IPS DF 6.9 (cell line): Measurements from ENCODE around the gene MAP2K4.

ENCODE experiments used
- DNase-seq: peaks from one replicate; pipeline ENCODE4 v3.0.0-alpha.2; 2013; ENCODE audit warnings: low read depth, low spot score
- H3K27ac ChIP-seq: one replicate; pipeline ENCODE4 v1.5.1; 2013; ENCODE audit warnings: low read length, control low read depth
- H3K27me3 ChIP-seq: 2 replicates; pipeline ENCODE4 v1.6.1; 2013; ENCODE audit warnings: mild to moderate bottlenecking, low read length; ENCODE audit not compliant: control insufficient read depth, insufficient read depth
- H3K36me3 ChIP-seq: 2 replicates; pipeline ENCODE4 v1.6.1; 2013; ENCODE audit warnings: low read length; ENCODE audit not compliant: control insufficient read depth, insufficient read depth
- H3K4me1 ChIP-seq: 2 replicates; pipeline ENCODE4 v1.6.1; 2013; ENCODE audit warnings: low read length; ENCODE audit not compliant: control insufficient read depth, insufficient read depth
- H3K4me3 ChIP-seq: 2 replicates; pipeline ENCODE4 v1.5.1; 2013; ENCODE audit warnings: mild to moderate bottlenecking, low read length
- H3K9me3 ChIP-seq: 2 replicates; pipeline ENCODE4 v1.6.1; 2013; ENCODE audit warnings: low read length, inconsistent platforms; ENCODE audit not compliant: control insufficient read depth, insufficient read depth
- WGBS: extraction: QIAGEN DNeasy Blood & Tissue Kit; methylation state at CpG from one replicate; pipeline ENCODE4 v1.1.7; 2013; ENCODE audit warnings: mixed read lengths, missing lambda C conversion rate; ENCODE audit not compliant: insufficient read length, insufficient coverage; 5-methylcytosine and 5-hydroxymethylcytosine counted together

MAP2K4 gene

GRCh38 chr17:12085076-12085949 lies 64.6 kb downstream of the MAP2K4 start:
- H3K9me3 ChIP-seq: no peaks in the 10 kb centered on the region
- H3K27me3 ChIP-seq: no peaks in the 10 kb centered on the region
- DNase-seq: no peak
- no peak overlapping the region for H3K4me3 ChIP-seq
- no CpG with 5 or more reads among the region's 4 CpGs for WGBS
- H3K27ac ChIP-seq: no peak overlapping the region
- H3K4me1 ChIP-seq: no peaks in the 10 kb centered on the region; the same call in 1 of the 2 replicates
- H3K36me3 ChIP-seq: peaks cover 4% of the 10 kb centered on the region; the same call in 1 of the 2 replicates

GRCh38 chr17:12088035-12088434 lies 67.4 kb downstream of the MAP2K4 start:
- H3K9me3 ChIP-seq: no peaks in the 10 kb centered on the region
- H3K4me3 ChIP-seq: no peak overlapping the region
- no peaks in the 10 kb centered on the region for H3K27me3 ChIP-seq
- H3K4me1 ChIP-seq: no peaks in the 10 kb centered on the region; the same call in 1 of the 2 replicates
- DNase-seq: no peak
- no peaks in the 10 kb centered on the region for H3K36me3 ChIP-seq
- no peak overlapping the region for H3K27ac ChIP-seq
- WGBS: no CpG with 5 or more reads among the region's 1 CpG

- Histone ChIP-seq H3K27me3 (no peaks in the 10 kb centered on the region), H3K27ac (no peak overlapping the region), H3K4me1 (no peaks in the 10 kb centered on the region; the same call in 1 of the 2 replicates), H3K9me3 (no peaks in the 10 kb centered on the region), H3K4me3 (no peak overlapping the region), H3K36me3 (no peaks in the 10 kb centered on the region)
- DNase-seq: no peak
- no CpG with 5 or more reads among the region's 3 CpGs for WGBS
Observed at GRCh38 chr17:12089809-12090384, 69.2 kb downstream of the MAP2K4 start.

- Histone ChIP-seq H3K36me3 (no peaks in the 10 kb centered on the region), H3K4me1 (no peaks in the 10 kb centered on the region; the same call in 1 of the 2 replicates), H3K27ac (no peak overlapping the region), H3K9me3 (no peaks in the 10 kb centered on the region), H3K27me3 (no peaks in the 10 kb centered on the region), H3K4me3 (no peak overlapping the region)
- WGBS: no CpG with 5 or more reads among the region's 2 CpGs
- no peak for DNase-seq
Observed at GRCh38 chr17:12094336-12094735, 73.7 kb downstream of the MAP2K4 start.

- H3K27ac ChIP-seq: no peak overlapping the region
- no peaks in the 10 kb centered on the region for H3K27me3 ChIP-seq
- no CpG with 5 or more reads among the region's 5 CpGs for WGBS
- no peak for DNase-seq
- no peaks in the 10 kb centered on the region for H3K4me1 ChIP-seq
- no peak overlapping the region for H3K4me3 ChIP-seq
- no peaks in the 10 kb centered on the region for H3K36me3 ChIP-seq
- H3K9me3 ChIP-seq: no peaks in the 10 kb centered on the region
Observed at GRCh38 chr17:12095522-12095921, 74.8 kb downstream of the MAP2K4 start.

GRCh38 chr17:12097326-12097725 lies 76.6 kb downstream of the MAP2K4 start:
- no peaks in the 10 kb centered on the region for H3K27me3 ChIP-seq
- H3K4me1 ChIP-seq: no peaks in the 10 kb centered on the region
- no peaks in the 10 kb centered on the region for H3K36me3 ChIP-seq
- WGBS: no CpG with 5 or more reads among the region's 3 CpGs
- no peak for DNase-seq
- H3K4me3 ChIP-seq: no peak overlapping the region
- H3K9me3 ChIP-seq: no peaks in the 10 kb centered on the region
- H3K27ac ChIP-seq: no peak overlapping the region

GRCh38 chr17:12098568-12098967 lies 77.9 kb downstream of the MAP2K4 start:
- no peaks in the 10 kb centered on the region for H3K4me1 ChIP-seq
- H3K36me3 ChIP-seq: no peaks in the 10 kb centered on the region
- no peak overlapping the region for H3K27ac ChIP-seq
- DNase-seq: no peak
- no peaks in the 10 kb centered on the region for H3K9me3 ChIP-seq
- H3K4me3 ChIP-seq: no peak overlapping the region
- H3K27me3 ChIP-seq: no peaks in the 10 kb centered on the region

- H3K27me3 ChIP-seq: no peaks in the 10 kb centered on the region
- DNase-seq: no peak
- H3K36me3 ChIP-seq: no peaks in the 10 kb centered on the region
- no peak overlapping the region for H3K27ac ChIP-seq
- H3K9me3 ChIP-seq: no peaks in the 10 kb centered on the region
- no peak overlapping the region for H3K4me3 ChIP-seq
- no CpG with 5 or more reads among the region's 1 CpG for WGBS
- no peaks in the 10 kb centered on the region for H3K4me1 ChIP-seq
Observed at GRCh38 chr17:12099412-12099811, 78.7 kb downstream of the MAP2K4 start.

GRCh38 chr17:12104831-12105230 lies 84.2 kb downstream of the MAP2K4 start:
- no peak for DNase-seq
- no peaks in the 10 kb centered on the region for H3K27me3 ChIP-seq

GRCh38 chr17:12107905-12108304 lies 87.2 kb downstream of the MAP2K4 start:
- H3K27ac ChIP-seq: no peak overlapping the region
- WGBS: no CpG with 5 or more reads among the region's 1 CpG

More at GRCh38 chr17:12104831-12105230, 84.2 kb downstream of the MAP2K4 start:
- Histone ChIP-seq H3K36me3 (no peaks in the 10 kb centered on the region), H3K27ac (no peak overlapping the region), H3K4me3 (no peak overlapping the region), H3K9me3 (no peaks in the 10 kb centered on the region), H3K4me1 (no peaks in the 10 kb centered on the region)

More at GRCh38 chr17:12107905-12108304, 87.2 kb downstream of the MAP2K4 start:
- H3K9me3 ChIP-seq: no peaks in the 10 kb centered on the region
- H3K4me3 ChIP-seq: no peak overlapping the region
- no peaks in the 10 kb centered on the region; the same call in 1 of the 2 replicates for H3K36me3 ChIP-seq
- H3K4me1 ChIP-seq: no peaks in the 10 kb centered on the region
- H3K27me3 ChIP-seq: no peaks in the 10 kb centered on the region
- DNase-seq: no peak
